ENCODE results near the gene MYL6.
A peak's percentile ranks its signal among the peaks of the same experiment; 100 is the strongest.

Gene MYL6

DNA sequence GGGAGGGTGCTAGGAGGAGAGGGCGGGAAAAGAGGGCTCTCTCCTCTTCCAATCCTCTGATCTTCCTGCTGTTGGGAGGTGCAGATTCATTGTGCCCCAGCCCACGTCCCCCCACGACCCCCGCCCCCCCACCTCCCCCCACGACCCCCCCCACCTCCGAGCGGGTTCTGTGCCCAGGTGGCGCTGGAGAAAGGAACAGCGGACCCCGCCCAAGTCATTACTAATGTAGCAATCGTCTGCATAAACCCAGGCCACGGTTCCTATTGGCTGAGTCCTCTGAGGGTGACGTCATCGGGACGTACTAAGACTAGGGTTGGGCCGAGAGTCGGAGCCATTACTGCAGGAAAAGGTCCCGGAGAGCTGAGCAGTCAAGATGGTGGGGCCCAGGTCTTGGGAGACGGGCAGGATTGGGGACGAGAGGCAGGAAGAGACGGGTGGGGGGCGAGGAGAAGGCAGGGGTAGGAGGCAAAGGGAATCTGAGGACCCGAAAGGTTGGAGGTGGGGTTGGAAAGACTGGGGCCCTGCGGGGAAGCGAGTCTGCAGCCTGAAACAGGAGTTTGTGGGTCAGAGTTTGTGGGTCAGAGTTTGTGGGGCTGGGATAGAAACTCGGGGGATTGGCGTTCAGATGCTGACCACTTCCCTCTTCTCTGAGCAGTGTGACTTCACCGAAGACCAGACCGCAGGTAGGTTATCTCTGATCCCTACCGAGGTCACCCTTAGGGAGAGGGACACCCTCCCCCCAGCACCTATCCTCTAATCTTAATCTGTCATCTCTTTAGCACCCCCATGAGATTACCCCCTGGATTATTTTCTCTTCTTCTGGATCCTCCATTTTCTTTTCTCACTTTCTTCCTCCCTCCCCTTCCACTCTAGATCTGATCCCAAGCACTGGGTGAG, at the start of gene MYL6:
TSS of gene MYL6 (plus strand) at position 331 of the 897 bp plus-strand sequence. CDS start at position 374, 43 bp downstream.
- POLR2A ChIA-PET, result interaction anchor here (0.5 to 2.8 kb wide), 18 partner anchors 10 to 478 kb away, joined by 3 to 42 read pairs (median 4); partner anchors contain the start of genes ESYT1, PA2G4, RNF41 and SMARCC2
- Histone ChIP-seq H3K4me3 (ENCODE audit: low read depth, low read length) (peak within 1 kb of the TSS; percentile 90), H3K27ac (ENCODE audit: extremely low read depth, low read depth, low read length) (peak within 1 kb of the TSS; percentile 92), H3K4me1 (ENCODE audit: control insufficient read depth, insufficient read depth, low read length) (peaks cover 3% of the 10 kb centered on the region; the same call in 1 of the 2 replicates), H3K9me3 (ENCODE audit: control insufficient read depth, insufficient read depth, low read depth, low read length) (no peaks in the 10 kb centered on the region), H3K36me3 (ENCODE audit: control insufficient read depth in 2 of 2, insufficient read depth in 1 of 2, low read length in 2 of 2) (peaks cover 16 to 63% of the 10 kb centered on the region in 2 experiments)
- CTCF ChIA-PET, result interaction anchor here (0.6 to 2.0 kb wide), 6 partner anchors 31 to 396 kb away, joined by 3 to 17 read pairs (median 6); partner anchors contain the start of genes ERBB3, ESYT1 and SMARCC2
- TF ChIP-seq ZNF37A (tag by site-specific recombination; IDR thresholded peaks at IDR 0.05), result no peak
- peak; percentile 83 for TF ChIP-seq ZBTB10 (tag by site-specific recombination; IDR thresholded peaks at IDR 0.05)
- peak; percentile 95 for TF ChIP-seq KLF7 (tag by site-specific recombination; IDR thresholded peaks at IDR 0.05; ENCODE audit: borderline replicate concordance)
- TF ChIP-seq BCL11A (tag by site-specific recombination; IDR thresholded peaks at IDR 0.05; ENCODE audit: low read depth), result peak; percentile 72; the same call in 1 of the 2 replicates
- TF ChIP-seq TCF7L2 (IDR thresholded peaks at IDR 0.05; ENCODE audit: borderline replicate concordance, low read depth, low read length), result no peak
- TF ChIP-seq ZNF426 (tag by site-specific recombination; IDR thresholded peaks at IDR 0.05), result no peak
- TF ChIP-seq ZNF624 (tag by site-specific recombination; IDR thresholded peaks at IDR 0.05), result no peak
- TF ChIP-seq ZSCAN18 (tag by site-specific recombination; IDR thresholded peaks at IDR 0.05), result peak; percentile 87
- peak; percentile 98 for TF ChIP-seq ZNF391 (tag by site-specific recombination; IDR thresholded peaks at IDR 0.05; ENCODE audit: borderline replicate concordance, low read depth)
- TF ChIP-seq, protein P1, sequence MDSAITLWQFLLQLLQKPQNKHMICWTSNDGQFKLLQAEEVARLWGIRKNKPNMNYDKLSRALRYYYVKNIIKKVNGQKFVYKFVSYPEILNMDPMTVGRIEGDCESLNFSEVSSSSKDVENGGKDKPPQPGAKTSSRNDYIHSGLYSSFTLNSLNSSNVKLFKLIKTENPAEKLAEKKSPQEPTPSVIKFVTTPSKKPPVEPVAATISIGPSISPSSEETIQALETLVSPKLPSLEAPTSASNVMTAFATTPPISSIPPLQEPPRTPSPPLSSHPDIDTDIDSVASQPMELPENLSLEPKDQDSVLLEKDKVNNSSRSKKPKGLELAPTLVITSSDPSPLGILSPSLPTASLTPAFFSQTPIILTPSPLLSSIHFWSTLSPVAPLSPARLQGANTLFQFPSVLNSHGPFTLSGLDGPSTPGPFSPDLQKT (IDR thresholded peaks at IDR 0.05; ENCODE audit: borderline replicate concordance, low read depth, low read length), result no peak
- TF ChIP-seq ZFP41 (tag by site-specific recombination; IDR thresholded peaks at IDR 0.05; ENCODE audit: borderline replicate concordance), result 0 out of 2 replicates have a peak, but pooled peaks have one; percentile 66
- TF ChIP-seq SP7 (tag by site-specific recombination; IDR thresholded peaks at IDR 0.05), result peak; percentile 93
- peak; percentile 68 for TF ChIP-seq ZNF660 (tag by site-specific recombination; IDR thresholded peaks at IDR 0.05)
- no peak for TF ChIP-seq ZNF112 (tag by site-specific recombination; IDR thresholded peaks at IDR 0.05)
- TF ChIP-seq ZNF148 (tag by site-specific recombination; IDR thresholded peaks at IDR 0.05; ENCODE audit: borderline replicate concordance), result peak; percentile 79; the same call in 1 of the 2 replicates
- peak; percentile 65; the same call in 1 of the 2 replicates for TF ChIP-seq ZNF366 (tag by site-specific recombination; conservative IDR thresholded peaks at IDR 0.05)
- no peak for TF ChIP-seq ZNF549 (tag by site-specific recombination; IDR thresholded peaks at IDR 0.05)
- TF ChIP-seq GLIS1 (tag by site-specific recombination; IDR thresholded peaks at IDR 0.05), result no peak; the same call in 1 of the 2 replicates
- TF ChIP-seq HOXD13 (CRISPR knock-in tag; IDR thresholded peaks at IDR 0.05; ENCODE audit: borderline replicate concordance), result no peak
- no peak for TF ChIP-seq ZNF202 (tag by site-specific recombination; IDR thresholded peaks at IDR 0.05; ENCODE audit: borderline replicate concordance)
- TF ChIP-seq TSHZ1 (tag by site-specific recombination; IDR thresholded peaks at IDR 0.05; ENCODE audit: borderline replicate concordance), result peak; percentile 79
- TF ChIP-seq ZNF510 (tag by site-specific recombination; IDR thresholded peaks at IDR 0.05; ENCODE audit: insufficient replicate concordance), result no peak
- TF ChIP-seq GLIS2 (tag by site-specific recombination; IDR thresholded peaks at IDR 0.05), result peak; percentile 70
- no peak for TF ChIP-seq ZNF747 (tag by site-specific recombination; IDR thresholded peaks at IDR 0.05)
